Measurements from ENCODE around the gene RPA3. TPM values are rescaled to one million over a fixed set of nuclear protein-coding genes. Genes with fewer than 3 reads are reported as not detected.

Gene RPA3
- total RNA-seq, 5 donors from 2014 or later (not counting 1 experiment from before 2014, with no cell fraction given): 24.5 to 28.5 (median 26.8) TPM

DNA sequence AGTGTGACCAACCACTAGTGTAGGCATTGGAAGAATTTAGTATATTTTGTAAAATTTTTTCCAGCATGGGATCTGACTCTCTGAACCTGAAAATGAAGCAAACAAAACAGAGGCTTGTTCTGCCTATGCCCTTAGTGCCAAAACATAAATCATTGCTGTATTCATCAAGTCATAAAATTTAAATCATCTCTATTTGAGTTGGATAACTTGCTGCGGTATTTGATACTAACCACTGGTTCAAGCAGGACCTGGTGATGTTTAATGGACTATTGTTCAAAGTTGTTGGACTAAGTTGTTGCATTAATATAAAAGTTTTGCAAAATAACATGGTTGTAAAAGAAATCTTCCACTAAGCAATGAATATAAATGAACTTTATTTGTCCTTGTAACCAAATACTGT, 19.8 kb upstream of the RPA3 start:
- no peak overlapping the region for H3K27ac ChIP-seq (ENCODE audit: low read length)
- no peak overlapping the region for H3K27ac Mint-ChIP-seq
- H3K4me3 Mint-ChIP-seq: no peak overlapping the region
- peaks cover 5 to 25% (median 17%) of the 10 kb centered on the region in 3 donors for H3K4me1 Mint-ChIP-seq
- no CpG with 5 or more reads among the region's 1 CpG for WGBS (ENCODE audit: insufficient coverage)
- no peak for ATAC-seq (replicated peaks in 1 of 4)
- no peaks in the 10 kb centered on the region for H3K27me3 ChIP-seq (replicated peaks in 1 of 2; ENCODE audit: control insufficient read depth in 2 of 2, extremely low read depth in 1 of 2, insufficient read depth in 2 of 2, low read length in 1 of 2)
- no peak for DNase-seq
- peaks cover 20% of the 10 kb centered on the region for H3K36me3 Mint-ChIP-seq
- H3K4me3 ChIP-seq (ENCODE audit: control insufficient read depth in 1 of 2, extremely low read depth in 1 of 2, low read length in 1 of 2): no peak overlapping the region
- H3K36me3 ChIP-seq (ENCODE audit: control insufficient read depth in 2 of 2, extremely low read depth in 1 of 2, insufficient read depth in 1 of 2, low read length in 1 of 2): no peaks in the 10 kb centered on the region
- no peaks in the 10 kb centered on the region for H3K27me3 Mint-ChIP-seq
- H3K9me3 Mint-ChIP-seq: no peaks in the 10 kb centered on the region
- CTCF ChIA-PET: interaction anchor here in 1 of 2 donors (1.9 kb wide), 1 partner anchor 57 kb away, joined by 7 read pairs; no protein-coding TSS in a partner anchor
- no peaks in the 10 kb centered on the region for H3K9me3 ChIP-seq
- POLR2A ChIA-PET: no interaction called here
- H3K4me1 ChIP-seq (ENCODE audit: control insufficient read depth in 1 of 2, extremely low read depth in 1 of 2, insufficient read depth in 2 of 2, low read length in 2 of 2): peaks cover 0 to 3% of the 10 kb centered on the region in 2 experiments

DNA sequence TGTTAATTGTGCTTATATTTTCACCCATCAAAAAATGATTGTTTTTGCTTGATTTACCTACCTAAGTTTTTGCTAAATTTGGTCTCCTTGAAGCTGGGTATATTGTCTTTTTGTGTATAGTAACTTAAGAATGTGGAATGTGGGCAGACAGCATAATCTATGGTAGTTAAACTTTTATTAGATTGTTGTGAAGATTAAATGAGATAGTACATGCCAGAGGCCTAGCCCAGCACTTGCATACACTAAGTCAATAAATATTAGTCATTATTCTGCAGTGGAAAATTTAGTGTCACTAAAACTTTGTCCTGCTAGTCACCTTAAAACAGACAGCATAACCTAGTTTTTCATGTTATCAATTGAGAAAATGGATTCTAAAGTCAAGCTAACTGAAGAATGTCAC, 19.3 kb upstream of the RPA3 start:
- DNase-seq (no peak), ATAC-seq (replicated peaks in 1 of 4) (no peak)
- Mint-ChIP-seq H3K27ac (no peak overlapping the region), H3K4me3 (no peak overlapping the region), H3K9me3 (no peaks in the 10 kb centered on the region), H3K36me3 (peaks cover 20% of the 10 kb centered on the region), H3K27me3 (no peaks in the 10 kb centered on the region), H3K4me1 (peaks cover 5 to 25% (median 17%) of the 10 kb centered on the region in 3 donors)
- no peaks in the 10 kb centered on the region for H3K27me3 ChIP-seq (replicated peaks in 1 of 2; ENCODE audit: control insufficient read depth in 2 of 2, extremely low read depth in 1 of 2, insufficient read depth in 2 of 2, low read length in 1 of 2)
- peaks cover 0 to 3% of the 10 kb centered on the region in 2 experiments for H3K4me1 ChIP-seq (ENCODE audit: control insufficient read depth in 1 of 2, extremely low read depth in 1 of 2, insufficient read depth in 2 of 2, low read length in 2 of 2)
- H3K27ac ChIP-seq (ENCODE audit: low read length): no peak overlapping the region
- CTCF ChIA-PET: no interaction called here
- no peaks in the 10 kb centered on the region for H3K36me3 ChIP-seq (ENCODE audit: control insufficient read depth in 2 of 2, extremely low read depth in 1 of 2, insufficient read depth in 1 of 2, low read length in 1 of 2)
- POLR2A ChIA-PET: interaction anchor here in 1 of 2 donors (0.6 kb wide), 1 partner anchor 253 kb away, joined by 3 read pairs; no protein-coding TSS in a partner anchor
- H3K9me3 ChIP-seq: no peaks in the 10 kb centered on the region
- H3K4me3 ChIP-seq (ENCODE audit: control insufficient read depth in 1 of 2, extremely low read depth in 1 of 2, low read length in 1 of 2): no peak overlapping the region

DNA sequence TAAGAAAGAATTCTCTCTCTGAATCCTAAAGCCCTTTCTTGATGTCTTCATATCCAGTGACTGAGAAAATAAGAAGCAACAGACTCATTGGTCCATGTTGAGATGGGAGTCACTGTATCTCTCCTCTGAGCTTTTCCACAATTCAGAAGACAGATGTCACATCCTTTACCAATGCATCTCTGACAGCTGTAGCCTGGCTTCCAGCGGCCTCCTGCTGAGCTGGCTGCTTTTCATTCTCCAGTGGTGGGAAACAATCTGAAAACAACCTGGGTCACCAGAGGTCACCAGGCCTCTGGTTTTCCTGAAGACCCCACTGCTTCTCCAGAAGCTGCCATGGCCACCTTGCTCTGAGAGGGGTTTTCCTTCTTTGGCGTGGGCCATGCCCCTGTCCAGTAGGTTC, 18.3 kb upstream of the RPA3 start:
- H3K4me3 Mint-ChIP-seq: no peak overlapping the region
- H3K27me3 Mint-ChIP-seq: no peaks in the 10 kb centered on the region
- no peak overlapping the region for H3K4me3 ChIP-seq (ENCODE audit: control insufficient read depth in 1 of 2, extremely low read depth in 1 of 2, low read length in 1 of 2)
- H3K4me1 Mint-ChIP-seq: peaks cover 5 to 28% (median 17%) of the 10 kb centered on the region in 3 donors
- POLR2A ChIA-PET: interaction anchor here in 1 of 2 donors (0.5 kb wide), 1 partner anchor 128 kb away, joined by 4 read pairs; no protein-coding TSS in a partner anchor
- CTCF ChIA-PET: interaction anchor here in 1 of 2 donors (0.6 kb wide), 1 partner anchor 571 kb away, joined by 3 read pairs; no protein-coding TSS in a partner anchor
- H3K36me3 Mint-ChIP-seq: peaks cover 14% of the 10 kb centered on the region
- H3K9me3 ChIP-seq: no peaks in the 10 kb centered on the region
- H3K9me3 Mint-ChIP-seq: no peaks in the 10 kb centered on the region
- no peak overlapping the region for H3K27ac ChIP-seq (ENCODE audit: low read length)
- H3K27ac Mint-ChIP-seq: no peak overlapping the region
- no peaks in the 10 kb centered on the region for H3K27me3 ChIP-seq (replicated peaks in 1 of 2; ENCODE audit: control insufficient read depth in 2 of 2, extremely low read depth in 1 of 2, insufficient read depth in 2 of 2, low read length in 1 of 2)
- H3K4me1 ChIP-seq (ENCODE audit: control insufficient read depth in 1 of 2, extremely low read depth in 1 of 2, insufficient read depth in 2 of 2, low read length in 2 of 2): peaks cover 0 to 3% of the 10 kb centered on the region in 2 experiments
- no peaks in the 10 kb centered on the region for H3K36me3 ChIP-seq (ENCODE audit: control insufficient read depth in 2 of 2, extremely low read depth in 1 of 2, insufficient read depth in 1 of 2, low read length in 1 of 2)
- DNase-seq (no peak), ATAC-seq (replicated peaks in 1 of 4) (no peak)
- 83% methylated on average over 1 of the region's 2 CpGs for WGBS (ENCODE audit: insufficient coverage)

GRCh38 chr7:7732621-7733281, 14.3 kb upstream of the RPA3 start:
- no peak for DNase-seq
- ChIA-PET CTCF (no interaction called here), POLR2A (no interaction called here)
- peaks cover 0 to 14% (median 2%) of the 10 kb centered on the region in 3 donors for H3K4me1 Mint-ChIP-seq
- H3K9me3 Mint-ChIP-seq: no peaks in the 10 kb centered on the region
- WGBS (ENCODE audit: insufficient coverage): 90% methylated on average over 2 of the region's 4 CpGs
- no peak overlapping the region for H3K4me3 ChIP-seq (ENCODE audit: control insufficient read depth in 1 of 2, extremely low read depth in 1 of 2, low read length in 1 of 2)
- no peaks in the 10 kb centered on the region for H3K4me1 ChIP-seq (ENCODE audit: control insufficient read depth in 1 of 2, extremely low read depth in 1 of 2, insufficient read depth in 2 of 2, low read length in 2 of 2)
- H3K27me3 ChIP-seq (replicated peaks in 1 of 2; ENCODE audit: control insufficient read depth in 2 of 2, extremely low read depth in 1 of 2, insufficient read depth in 2 of 2, low read length in 1 of 2): no peaks in the 10 kb centered on the region
- H3K36me3 ChIP-seq (ENCODE audit: control insufficient read depth in 2 of 2, extremely low read depth in 1 of 2, insufficient read depth in 1 of 2, low read length in 1 of 2): no peaks in the 10 kb centered on the region
- H3K9me3 ChIP-seq: no peaks in the 10 kb centered on the region
- ATAC-seq (replicated peaks in 1 of 4): no peak
- H3K4me3 Mint-ChIP-seq: no peak overlapping the region
- peaks cover 11% of the 10 kb centered on the region for H3K36me3 Mint-ChIP-seq
- no peak overlapping the region for H3K27ac ChIP-seq (ENCODE audit: low read length)
- no peaks in the 10 kb centered on the region for H3K27me3 Mint-ChIP-seq
- H3K27ac Mint-ChIP-seq: no peak overlapping the region

GRCh38 chr7:7731732-7732131, 13.3 kb upstream of the RPA3 start:
- ChIA-PET POLR2A (interaction anchor here in 1 of 2 donors (0.5 to 0.7 kb wide), 2 partner anchors 18 to 40 kb away, joined by 4 to 7 read pairs; no protein-coding TSS in a partner anchor), CTCF (interaction anchor here (0.6 to 1.5 kb wide), 3 partner anchors 10 to 56 kb away, joined by 3 to 4 read pairs (median 3); no protein-coding TSS in a partner anchor)
- no peak for ATAC-seq (replicated peaks in 1 of 4)
- H3K27ac ChIP-seq (ENCODE audit: low read length): no peak overlapping the region
- H3K36me3 ChIP-seq (ENCODE audit: control insufficient read depth in 2 of 2, extremely low read depth in 1 of 2, insufficient read depth in 1 of 2, low read length in 1 of 2): no peaks in the 10 kb centered on the region
- no peaks in the 10 kb centered on the region for H3K27me3 ChIP-seq (replicated peaks in 1 of 2; ENCODE audit: control insufficient read depth in 2 of 2, extremely low read depth in 1 of 2, insufficient read depth in 2 of 2, low read length in 1 of 2)
- H3K4me1 ChIP-seq (ENCODE audit: control insufficient read depth in 1 of 2, extremely low read depth in 1 of 2, insufficient read depth in 2 of 2, low read length in 2 of 2): no peaks in the 10 kb centered on the region
- no peak overlapping the region for H3K4me3 ChIP-seq (ENCODE audit: control insufficient read depth in 1 of 2, extremely low read depth in 1 of 2, low read length in 1 of 2)
- DNase-seq: no peak
- peaks cover 0 to 11% (median 2%) of the 10 kb centered on the region in 3 donors for H3K4me1 Mint-ChIP-seq
- no peak overlapping the region for H3K4me3 Mint-ChIP-seq
- no peak overlapping the region for H3K27ac Mint-ChIP-seq
- H3K36me3 Mint-ChIP-seq: peaks cover 11% of the 10 kb centered on the region
- H3K9me3 Mint-ChIP-seq: no peaks in the 10 kb centered on the region
- H3K27me3 Mint-ChIP-seq: no peaks in the 10 kb centered on the region
- no peaks in the 10 kb centered on the region for H3K9me3 ChIP-seq

DNA sequence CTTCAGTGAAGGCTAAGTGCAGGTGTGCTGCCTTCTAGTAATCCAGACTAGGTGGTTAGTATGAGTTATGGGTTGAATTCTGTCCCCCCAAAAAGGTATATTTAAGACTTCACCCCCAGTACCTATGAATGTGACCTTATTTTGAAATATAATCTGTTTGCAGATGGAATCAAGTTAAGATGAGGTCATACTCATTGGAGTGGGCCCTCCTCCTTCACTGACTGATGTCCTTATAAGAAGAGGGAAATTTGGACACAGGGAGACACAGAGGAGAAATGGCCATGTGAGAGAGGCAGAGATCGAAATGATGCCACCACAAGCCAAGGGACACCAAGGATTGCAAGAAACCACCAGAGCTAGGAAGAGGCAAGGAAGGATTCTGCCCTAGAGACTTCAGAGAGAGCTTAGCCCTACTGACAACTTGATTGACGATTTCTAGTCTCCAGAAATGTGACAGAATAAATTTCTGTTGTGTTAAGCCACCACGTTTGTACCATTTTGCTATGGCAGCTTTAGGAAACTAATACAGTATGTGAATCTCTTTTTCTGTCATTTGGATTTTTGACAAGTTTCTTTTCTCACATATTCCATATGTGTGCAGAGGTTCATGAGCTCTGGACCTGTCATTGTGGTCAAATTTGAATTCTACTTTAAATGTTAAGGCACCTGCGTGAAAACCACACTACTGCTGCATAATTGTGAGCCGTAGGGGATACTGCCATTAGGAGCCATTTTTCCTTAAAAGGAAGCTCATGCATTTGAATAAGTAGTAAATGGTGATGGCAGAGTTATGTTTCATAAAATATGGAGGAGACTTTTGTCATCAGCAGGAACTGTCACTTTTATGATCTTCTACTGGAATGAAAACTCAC, 2.6 kb upstream of the RPA3 start:
- DNase-seq (no peak), ATAC-seq (replicated peaks in 1 of 4) (no peak)
- Histone ChIP-seq H3K4me3 (ENCODE audit: control insufficient read depth in 1 of 2, extremely low read depth in 1 of 2, low read length in 1 of 2) (no peak overlapping the region), H3K36me3 (ENCODE audit: control insufficient read depth in 2 of 2, extremely low read depth in 1 of 2, insufficient read depth in 1 of 2, low read length in 1 of 2) (no peaks in the 10 kb centered on the region), H3K4me1 (ENCODE audit: control insufficient read depth in 1 of 2, extremely low read depth in 1 of 2, insufficient read depth in 2 of 2, low read length in 2 of 2) (peaks cover 0 to 2% of the 10 kb centered on the region in 2 experiments), H3K9me3 (no peaks in the 10 kb centered on the region), H3K27ac (ENCODE audit: low read length) (no peak overlapping the region), H3K27me3 (replicated peaks in 1 of 2; ENCODE audit: control insufficient read depth in 2 of 2, extremely low read depth in 1 of 2, insufficient read depth in 2 of 2, low read length in 1 of 2) (no peaks in the 10 kb centered on the region)
- Mint-ChIP-seq H3K36me3 (peaks cover 32% of the 10 kb centered on the region), H3K27ac (no peak overlapping the region), H3K4me1 (peaks cover 13 to 24% (median 15%) of the 10 kb centered on the region in 3 donors), H3K27me3 (no peaks in the 10 kb centered on the region), H3K4me3 (no peak overlapping the region), H3K9me3 (peaks cover 0 to 4% (median 0%) of the 10 kb centered on the region in 3 donors)
- ChIA-PET CTCF (interaction anchor here (0.5 to 0.8 kb wide), 2 partner anchors 11 to 313 kb away, joined by 3 read pairs; no protein-coding TSS in a partner anchor), POLR2A (no interaction called here)
- 64% methylated on average over 2 of the region's 5 CpGs for WGBS (ENCODE audit: insufficient coverage)

All from T-cell (primary cell).